HepG2 (cell line): ENCODE data around the gene MDFIC. TPM values are rescaled to one million over a fixed set of nuclear protein-coding genes. Genes with fewer than 3 reads are reported as not detected.

Experiments used
- ATAC-seq: fragments of 200-7000 bp; cut with Tn5 transposase; 3 replicates; pipeline ENCODE4 v1.9.1; 2020; ENCODE audit warnings: mild to moderate bottlenecking, moderate library complexity
- BruUV-seq: library from RNA; stranded (reverse); fragments of 400-500 nt; replicated peaks from 2 replicates; lab custom pipeline; 2021; lab: Mats Ljungman, UMichigan
- CTCF ChIA-PET: fragments of 300-600 bp; formaldehyde crosslinking; extraction: SDS; loops from one replicate; lab custom pipeline; 2021; ENCODE audit warnings: low total read pairs, inconsistent platforms, low intra/inter-chr PET ratio; lab: Yijun Ruan, JAX
- POLR2A ChIA-PET: fragments of 350-600 bp; sonication (Branson Sonifier 250); formaldehyde crosslinking; loops from one replicate; lab custom pipeline; 2020; ENCODE audit warnings: antibody characterized with exemption, inconsistent platforms; lab: Yijun Ruan, JAX
- DNase-seq: peaks from one replicate; pipeline ENCODE4 v3.0.0-alpha.2; 2015; ENCODE audit warnings: low spot score
- FAIRE-seq: peaks from 3 replicates; lab custom pipeline; 2011; peaks lifted over from hg19 to GRCh38; lab: Jason Lieb, UNC
- H2AFZ ChIP-seq: one replicate; pipeline ENCODE4 v1.6.1; 2011; ENCODE audit warnings: low read length, inconsistent platforms
- H3K27ac ChIP-seq: fragments of 300-600 bp; 3 replicates; pipeline ENCODE4 v1.8.0; 2011; ENCODE audit warnings: mixed run types, mild to moderate bottlenecking, mixed read lengths, low read length, inconsistent platforms; ENCODE audit not compliant: insufficient read depth; ENCODE audit errors: extremely low read length
- H3K27me3 ChIP-seq, 2 experiments: fragments of 200-600 bp in 1 of 2; 2 replicates in 1 of 2; 3 replicates in 1 of 2; pipeline versions ENCODE4 v1.6.0 to v1.8.0; 2011; ENCODE audit warnings: low read length in 2 of 2, mild to moderate bottlenecking in 2 of 2, moderate library complexity in 2 of 2, inconsistent platforms in 1 of 2; ENCODE audit not compliant: insufficient read depth in 2 of 2, control insufficient read depth in 1 of 2
- H3K36me3 ChIP-seq, 2 experiments: fragments of 200-600 bp in 1 of 2; replicated peaks in 1 of 2; 2 replicates in 1 of 2; 3 replicates in 1 of 2; pipeline versions ENCODE4 v1.5.1 to v1.8.0; 2011; ENCODE audit warnings: low read length in 2 of 2, inconsistent platforms in 1 of 2; ENCODE audit not compliant: insufficient read depth in 2 of 2, control insufficient read depth in 1 of 2
- H3K4me1 ChIP-seq: 2 replicates; pipeline ENCODE4 v1.5.1; 2012; ENCODE audit warnings: low read length, inconsistent platforms; ENCODE audit not compliant: insufficient read depth
- H3K4me2 ChIP-seq: 2 replicates; pipeline ENCODE4 v1.6.0; 2011; ENCODE audit warnings: low read depth, low read length, inconsistent platforms
- H3K4me3 ChIP-seq, 3 experiments: fragments of 200-600 bp in 1 of 3; sonication (generic), shearing (Covaris generic) in 1 of 3; replicated peaks in 1 of 3; 2 replicates each; pipeline ENCODE4 v1.5.1; 2011 to 2016; ENCODE audit warnings: low read length in 3 of 3, inconsistent platforms in 2 of 3, low read depth in 2 of 3, mild to moderate bottlenecking in 2 of 3, control low read depth in 1 of 3, mixed read lengths in 1 of 3; ENCODE audit not compliant: insufficient read depth in 1 of 3
- H3K79me2 ChIP-seq: one replicate; pipeline ENCODE4 v1.6.1; 2011; ENCODE audit warnings: low read length, inconsistent platforms; ENCODE audit not compliant: insufficient read depth
- H3K9ac ChIP-seq: 2 replicates; pipeline ENCODE4 v1.6.0; 2011; ENCODE audit warnings: mild to moderate bottlenecking, low read depth, low read length, inconsistent platforms; ENCODE audit not compliant: insufficient read depth
- H3K9me3 ChIP-seq: 2 replicates; pipeline ENCODE4 v1.5.1; 2012; ENCODE audit warnings: mild to moderate bottlenecking, low read length
- H4K20me1 ChIP-seq: 2 replicates; pipeline ENCODE4 v1.6.0; 2011; ENCODE audit warnings: inconsistent platforms, mild to moderate bottlenecking, low read length, moderate library complexity; ENCODE audit not compliant: insufficient read depth
- CBX2 ChIP-seq, 2 experiments: fragments of 200-600 bp in 1 of 2; sonication (generic); formaldehyde crosslinking in 1 of 2; IDR thresholded peaks; 2 replicates each; pipeline versions ENCODE4 v1.7.0 to v1.8.1; 2018 to 2022; ENCODE audit warnings: low read depth in 2 of 2, low read length in 1 of 2, mild to moderate bottlenecking in 1 of 2, missing genetic modification reagents in 1 of 2
- GABPB1 ChIP-seq: IDR thresholded peaks from 2 replicates; pipeline ENCODE4 v1.6.1; 2016; ENCODE audit warnings: mild to moderate bottlenecking, missing genetic modification reagents, moderate library complexity, missing compliant biosample characterization
- NR1H2 ChIP-seq: sonication (generic); formaldehyde crosslinking; IDR thresholded peaks from 2 replicates; pipeline ENCODE4 v1.8.1; 2022; ENCODE audit warnings: low read depth, missing genetic modification reagents, borderline replicate concordance
- POLR2A ChIP-seq, 2 experiments: IDR thresholded peaks; 2 replicates each; pipeline ENCODE4 v1.6.1; 2011; ENCODE audit warnings: low read depth in 2 of 2, low read length in 2 of 2, mild to moderate bottlenecking in 1 of 2, moderate library complexity in 1 of 2; ENCODE audit not compliant: insufficient read depth in 1 of 2
- RFX1 ChIP-seq: fragments of 450-650 bp; IDR thresholded peaks from 2 replicates; pipeline ENCODE4 v1.6.1; 2017
- SMC3 ChIP-seq: IDR thresholded peaks from 2 replicates; pipeline ENCODE4 v1.6.1; 2011; ENCODE audit warnings: low read length, improper control_type of control experiment
- ZEB1 ChIP-seq: IDR thresholded peaks from 2 replicates; pipeline ENCODE4 v1.6.1; 2012; ENCODE audit warnings: mild to moderate bottlenecking, low read depth, inconsistent platforms; ENCODE audit not compliant: insufficient replicate concordance
- ZNF678 ChIP-seq: sonication (generic); formaldehyde crosslinking; IDR thresholded peaks from 2 replicates; pipeline ENCODE4 v1.4.0; 2020; ENCODE audit warnings: mild to moderate bottlenecking, missing genetic modification reagents
- ZNF746 ChIP-seq: sonication (generic); formaldehyde crosslinking; IDR thresholded peaks from 2 replicates; pipeline ENCODE4 v1.8.0; 2022; ENCODE audit warnings: mild to moderate bottlenecking, missing genetic modification reagents
- in situ Hi-C: cut with HindIII; loops from 2 replicates; pipeline ENCODE4 v1.10.0; 2017; ENCODE audit warnings: low pct_unique_long_range_greater_than_20kb; ENCODE audit not compliant: extremely low pct_ligation_motif_present
- intact Hi-C: fragments of 100-400 bp; cut with micrococcal nuclease; formaldehyde crosslinking; loops from one replicate; pipeline ENCODE4 v1.10.0; 2022; ENCODE audit not compliant: unreplicated experiment
- polyA plus RNA-seq, 8 experiments: library from polyadenylated mRNA; depleted of rRNA in 3 of 8; stranded (reverse) in 7 of 8; unstranded in 1 of 8; fragments of >200 nt; fragmentation: Illumina TruSeq in 4 of 8; extraction: Trizol in 4 of 8; gene quantifications; 2 replicates each; pipeline versions ENCODE4 v1.2.1 to v1.2.3, GENCODE V29; 2011 to 2016; ENCODE audit warnings: low read depth in 4 of 8, missing spikeins in 1 of 8, mixed read lengths in 1 of 8; ENCODE audit not compliant: insufficient read depth in 1 of 8
- total RNA-seq, 5 experiments: library from RNA; depleted of rRNA; stranded (reverse); fragments of >200 nt; fragmentation: Illumina TruSeq; extraction: Trizol; gene quantifications; 2 replicates each; pipeline ENCODE4 v1.2.3, GENCODE V29; 2016; ENCODE audit warnings: low read depth in 1 of 5
- TF ChIP-seq, protein P1 (sequence below): sonication (generic); formaldehyde crosslinking; IDR thresholded peaks from 2 replicates; pipeline ENCODE4 v1.4.0; 2020; ENCODE audit warnings: missing genetic modification reagents, borderline replicate concordance

MDFIC gene
- total and polyA plus RNA-seq, 2 of the 13 experiments (the other 11 are each of a cell fraction or from before 2014, with no cell fraction given): 0.13 TPM; not detected in 1

DNA sequence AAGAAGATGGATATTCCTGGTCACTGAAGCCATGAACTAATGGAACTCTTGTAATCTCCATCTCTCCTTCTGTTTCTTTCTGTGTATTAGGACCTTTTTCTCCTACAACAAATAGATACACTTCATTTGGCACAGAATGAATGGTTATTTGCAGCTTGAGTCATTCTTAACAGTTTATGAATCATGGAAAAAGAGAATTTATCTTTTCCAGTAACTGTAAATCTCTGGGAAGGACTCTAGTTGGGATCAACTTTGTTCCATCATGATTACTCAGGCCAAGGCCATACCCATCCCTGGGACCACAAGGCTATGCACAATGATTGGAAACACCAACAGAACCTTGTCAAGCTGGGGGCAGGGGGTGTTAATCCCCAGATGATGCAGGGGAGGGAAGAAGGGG is 36.1 kb upstream of the MDFIC start:
- DNase-seq (no peak), ATAC-seq (no peak), FAIRE-seq (no peak)
- H3K27ac ChIP-seq: no peak overlapping the region
- H4K20me1 ChIP-seq: no peaks in the 10 kb centered on the region
- intact Hi-C loops (no loop called here), in situ Hi-C loops (no loop called here)
- H3K4me3 ChIP-seq: no peak overlapping the region
- BruUV-seq: no TSS peak
- no peaks in the 10 kb centered on the region for H3K9me3 ChIP-seq
- H2AFZ ChIP-seq: no peak overlapping the region
- TF ChIP-seq RFX1 (no peak), POLR2A (IDR thresholded peaks at IDR 0.05; ENCODE audit: insufficient read depth in 1 of 2, low read depth in 2 of 2, low read length in 2 of 2) (no peak), SMC3 (no peak), CBX2 (IDR thresholded peaks at IDR 0.05; ENCODE audit: low read depth, low read length) (no peak), CBX2 (CRISPR knock-in tag; IDR thresholded peaks at IDR 0.05; ENCODE audit: low read depth) (no peak), ZEB1 (no peak), ZNF746 (CRISPR knock-in tag) (no peak), ZNF678 (CRISPR knock-in tag) (no peak), GABPB1 (no peak), NR1H2 (CRISPR knock-in tag) (no peak)
- TF ChIP-seq, protein P1, sequence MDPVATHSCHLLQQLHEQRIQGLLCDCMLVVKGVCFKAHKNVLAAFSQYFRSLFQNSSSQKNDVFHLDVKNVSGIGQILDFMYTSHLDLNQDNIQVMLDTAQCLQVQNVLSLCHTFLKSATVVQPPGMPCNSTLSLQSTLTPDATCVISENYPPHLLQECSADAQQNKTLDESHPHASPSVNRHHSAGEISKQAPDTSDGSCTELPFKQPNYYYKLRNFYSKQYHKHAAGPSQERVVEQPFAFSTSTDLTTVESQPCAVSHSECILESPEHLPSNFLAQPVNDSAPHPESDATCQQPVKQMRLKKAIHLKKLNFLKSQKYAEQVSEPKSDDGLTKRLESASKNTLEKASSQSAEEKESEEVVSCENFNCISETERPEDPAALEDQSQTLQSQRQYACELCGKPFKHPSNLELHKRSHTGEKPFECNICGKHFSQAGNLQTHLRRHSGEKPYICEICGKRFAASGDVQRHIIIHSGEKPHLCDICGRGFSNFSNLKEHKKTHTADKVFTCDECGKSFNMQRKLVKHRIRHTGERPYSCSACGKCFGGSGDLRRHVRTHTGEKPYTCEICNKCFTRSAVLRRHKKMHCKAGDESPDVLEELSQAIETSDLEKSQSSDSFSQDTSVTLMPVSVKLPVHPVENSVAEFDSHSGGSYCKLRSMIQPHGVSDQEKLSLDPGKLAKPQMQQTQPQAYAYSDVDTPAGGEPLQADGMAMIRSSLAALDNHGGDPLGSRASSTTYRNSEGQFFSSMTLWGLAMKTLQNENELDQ (CRISPR knock-in tag): no peak
- H3K9ac ChIP-seq: no peak overlapping the region
- H3K4me1 ChIP-seq: no peaks in the 10 kb centered on the region
- no peaks in the 10 kb centered on the region for H3K27me3 ChIP-seq
- POLR2A ChIA-PET: no interaction called here
- CTCF ChIA-PET: no interaction called here
- H3K4me2 ChIP-seq: no peak overlapping the region
- H3K79me2 ChIP-seq: no peaks in the 10 kb centered on the region
- no peaks in the 10 kb centered on the region for H3K36me3 ChIP-seq
